Left lung (tissue), 10 donors: ENCODE data around the gene PDIA3. TPM values are rescaled to one million over a fixed set of nuclear protein-coding genes. Genes with fewer than 3 reads are reported as not detected.
A peak's percentile ranks its signal among the peaks of the same experiment; 100 is the strongest.

Experiments
- ATAC-seq: fragments of 200-7000 bp; cut with Tn5 transposase; one replicate; pipeline ENCODE4 v1.9.1; 2020; ENCODE audit warnings: moderate library complexity
- DNase-seq, 4 donors: peaks; one replicate each; pipeline ENCODE4 v3.0.0-alpha.2; 2013 to 2020
- H3K27ac ChIP-seq, 2 donors: fragments of 200-600 bp; sonication (generic) in 1 of 2; one replicate each; pipeline versions ENCODE4 v1.5.0 to v1.8.0; 2020 to 2021
- H3K27me3 ChIP-seq, 2 donors: fragments of 200-600 bp; sonication (generic) in 1 of 2; one replicate each; pipeline versions ENCODE4 v1.5.0 to v1.8.0; 2020 to 2021
- H3K36me3 ChIP-seq, 2 donors: fragments of 200-600 bp; sonication (generic) in 1 of 2; one replicate each; pipeline versions ENCODE4 v1.5.0 to v1.8.0; 2020 to 2021
- H3K4me1 ChIP-seq, 2 donors: fragments of 200-600 bp; one replicate each; pipeline ENCODE4 v1.8.0; 2021
- H3K4me3 ChIP-seq, 2 donors: fragments of 200-600 bp; sonication (generic) in 1 of 2; one replicate each; pipeline versions ENCODE4 v1.5.0 to v1.8.0; 2020 to 2021; ENCODE audit warnings: mild to moderate bottlenecking in 1 of 2
- H3K9me3 ChIP-seq, 2 donors: fragments of 200-600 bp; sonication (generic) in 1 of 2; one replicate each; pipeline versions ENCODE4 v1.5.0 to v1.8.0; 2020 to 2021
- intact Hi-C, 2 donors: fragments of 100-400 bp; cut with DNase I; formaldehyde crosslinking; loops; one replicate each; pipeline versions ENCODE4 v1.11.2 to v1.14.2; 2022
- polyA plus RNA-seq, 6 donors: library from polyadenylated mRNA; unstranded; fragments of 120-200 nt; gene quantifications; one replicate each; pipeline ENCODE4 v1.2.1, GENCODE V29; 2013; ENCODE audit not compliant: insufficient read length in 6 of 6
- total RNA-seq, 2 donors: library from RNA; stranded (reverse); fragmentation: NEBNext Ultra II Directional; extraction: Animal tissue kit (Norgen Biotek cat#: 25700); gene quantifications; one replicate each; pipeline ENCODE4 v1.2.1, GENCODE V29; 2021
- TF ChIP-seq, protein P1 (sequence below), 2 donors: fragments of 200-600 bp; sonication (generic) in 1 of 2; IDR thresholded peaks; one replicate each; pipeline versions ENCODE4 v1.5.0 to v1.8.0; 2021; ENCODE audit warnings: antibody characterized with exemption in 2 of 2
- donor health status: DM: no; HTN: yes; CAD: no.
- donor health status: DM: no; HTN: no; CAD: no.

Gene PDIA3
- total and polyA plus RNA-seq, 8 donors: 426 to 633 (median 518) TPM

GRCh38 chr15:43749690-43750345, 3.6 kb downstream of the PDIA3 start:
- Histone ChIP-seq H3K27ac (no peak overlapping the region), H3K4me3 (peak overlapping the region in 1 of 2 donors; percentile 85), H3K27me3 (no peaks in the 10 kb centered on the region), H3K4me1 (peaks cover 25 to 68% of the 10 kb centered on the region in 2 donors), H3K36me3 (peaks cover 0 to 28% of the 10 kb centered on the region in 2 donors), H3K9me3 (no peaks in the 10 kb centered on the region)
- TF ChIP-seq, protein P1, sequence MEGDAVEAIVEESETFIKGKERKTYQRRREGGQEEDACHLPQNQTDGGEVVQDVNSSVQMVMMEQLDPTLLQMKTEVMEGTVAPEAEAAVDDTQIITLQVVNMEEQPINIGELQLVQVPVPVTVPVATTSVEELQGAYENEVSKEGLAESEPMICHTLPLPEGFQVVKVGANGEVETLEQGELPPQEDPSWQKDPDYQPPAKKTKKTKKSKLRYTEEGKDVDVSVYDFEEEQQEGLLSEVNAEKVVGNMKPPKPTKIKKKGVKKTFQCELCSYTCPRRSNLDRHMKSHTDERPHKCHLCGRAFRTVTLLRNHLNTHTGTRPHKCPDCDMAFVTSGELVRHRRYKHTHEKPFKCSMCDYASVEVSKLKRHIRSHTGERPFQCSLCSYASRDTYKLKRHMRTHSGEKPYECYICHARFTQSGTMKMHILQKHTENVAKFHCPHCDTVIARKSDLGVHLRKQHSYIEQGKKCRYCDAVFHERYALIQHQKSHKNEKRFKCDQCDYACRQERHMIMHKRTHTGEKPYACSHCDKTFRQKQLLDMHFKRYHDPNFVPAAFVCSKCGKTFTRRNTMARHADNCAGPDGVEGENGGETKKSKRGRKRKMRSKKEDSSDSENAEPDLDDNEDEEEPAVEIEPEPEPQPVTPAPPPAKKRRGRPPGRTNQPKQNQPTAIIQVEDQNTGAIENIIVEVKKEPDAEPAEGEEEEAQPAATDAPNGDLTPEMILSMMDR (IDR thresholded peaks at IDR 0.05): no peak
- ATAC-seq: no peak
- no peak for DNase-seq
- intact Hi-C loops: no loop called here

GRCh38 chr15:43751885-43752284, 5.6 kb downstream of the PDIA3 start:
- Histone ChIP-seq H3K27ac (no peak overlapping the region), H3K4me3 (no peak overlapping the region), H3K27me3 (no peaks in the 10 kb centered on the region), H3K36me3 (peaks cover 4 to 49% of the 10 kb centered on the region in 2 donors), H3K9me3 (no peaks in the 10 kb centered on the region), H3K4me1 (peaks cover 25 to 62% of the 10 kb centered on the region in 2 donors)
- no peak for ATAC-seq
- intact Hi-C loops: no loop called here
- no peak for DNase-seq
- TF ChIP-seq, protein P1 (IDR thresholded peaks at IDR 0.05): no peak

DNA sequence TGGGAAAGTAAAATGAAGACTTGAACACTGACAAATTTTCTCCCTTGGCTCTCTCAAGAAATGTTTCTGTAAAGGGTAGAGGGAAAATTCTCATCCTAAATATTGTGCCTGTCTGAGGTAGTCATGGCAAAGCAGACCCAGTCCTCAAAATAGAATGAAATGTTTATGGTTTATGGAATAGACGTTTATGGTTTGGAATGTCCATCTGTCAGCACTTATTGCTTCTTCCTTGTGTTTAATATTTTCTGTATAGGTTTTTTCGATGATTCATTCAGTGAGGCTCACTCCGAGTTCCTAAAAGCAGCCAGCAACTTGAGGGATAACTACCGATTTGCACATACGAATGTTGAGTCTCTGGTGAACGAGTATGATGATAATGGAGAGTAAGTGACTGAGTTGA, 16.6 kb downstream of the PDIA3 start:
- TF ChIP-seq, protein P1 (IDR thresholded peaks at IDR 0.05): no peak
- Histone ChIP-seq H3K9me3 (no peaks in the 10 kb centered on the region), H3K4me1 (no peaks in the 10 kb centered on the region), H3K4me3 (no peak overlapping the region), H3K27me3 (no peaks in the 10 kb centered on the region), H3K27ac (no peak overlapping the region), H3K36me3 (peaks cover 0 to 100% of the 10 kb centered on the region in 2 donors)
- intact Hi-C loops: no loop called here
- DNase-seq: no peak
- no peak for ATAC-seq

DNA sequence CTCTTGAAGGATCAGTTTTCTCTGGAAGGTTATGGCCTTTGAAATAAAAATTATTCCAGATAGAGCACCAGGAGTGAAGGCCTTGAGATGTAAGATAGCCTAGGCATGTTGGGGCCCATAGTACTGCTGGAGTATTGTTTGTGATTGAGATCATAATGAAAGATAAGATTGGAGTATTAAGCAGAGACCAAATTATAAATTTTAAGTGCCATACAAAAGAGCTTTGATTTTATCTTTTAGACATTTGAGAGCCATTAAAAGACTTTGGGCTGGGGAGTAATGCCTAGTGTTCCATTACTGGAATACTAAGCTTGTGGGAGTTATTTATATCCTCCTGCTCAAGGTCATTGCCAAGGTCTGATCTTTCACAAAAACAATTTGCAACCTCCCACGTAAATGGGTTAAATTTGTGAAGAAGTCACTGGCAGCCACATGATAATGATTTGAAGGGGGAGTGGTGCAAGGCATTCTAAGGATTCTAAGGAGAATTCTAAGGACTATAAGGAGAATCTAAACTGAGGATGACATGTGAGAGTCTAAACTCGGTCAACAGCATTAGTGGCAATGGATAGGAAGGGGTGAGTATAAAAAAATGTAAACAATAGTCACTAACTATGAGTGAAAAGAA, 17.7 kb downstream of the PDIA3 start:
- no peak for DNase-seq
- no peaks in the 10 kb centered on the region for H3K9me3 ChIP-seq
- H3K4me3 ChIP-seq: no peak overlapping the region
- no peaks in the 10 kb centered on the region for H3K27me3 ChIP-seq
- intact Hi-C loops: no loop called here
- no peak overlapping the region for H3K27ac ChIP-seq
- no peaks in the 10 kb centered on the region for H3K4me1 ChIP-seq
- ATAC-seq: no peak
- H3K36me3 ChIP-seq: peaks cover 0 to 100% of the 10 kb centered on the region in 2 donors
- TF ChIP-seq, protein P1 (IDR thresholded peaks at IDR 0.05): no peak

GRCh38 chr15:43769584-43770228, 23.5 kb downstream of the PDIA3 start:
- TF ChIP-seq, protein P1 (IDR thresholded peaks at IDR 0.05): peak; percentile 73 to 75
- Histone ChIP-seq H3K27me3 (no peaks in the 10 kb centered on the region), H3K4me3 (no peak overlapping the region), H3K9me3 (no peaks in the 10 kb centered on the region), H3K36me3 (peaks cover 0 to 98% of the 10 kb centered on the region in 2 donors), H3K4me1 (peaks cover 0 to 15% of the 10 kb centered on the region in 2 donors), H3K27ac (no peak overlapping the region)
- DNase-seq (peak in 3 of 4 donors; percentile 15 to 52 (median 47)), ATAC-seq (peak; percentile 86)
- intact Hi-C loops: no loop called here
